ENCODE measurements around the gene PRR29. TPM values are rescaled to one million over a fixed set of nuclear protein-coding genes. Genes with fewer than 3 reads are reported as not detected.

PRR29 gene
- 0.30 TPM for polyA plus RNA-seq (2012; ENCODE audit: missing spikeins)

GRCh38 chr17:63998050-63998720 lies at the start of gene PRR29:
TSS of gene PRR29 (plus strand) at chr17:63998351. CDS start at chr17:63998365, 14 bp downstream.
- DNase-seq (ENCODE audit: insufficient read length) (peak; percentile 92), FAIRE-seq (peak; percentile 99)
- TF ChIP-seq POLR2A (IDR thresholded peaks at IDR 0.05; ENCODE audit: low read depth, low read length): no peak
- TF ChIP-seq TAF1 (IDR thresholded peaks at IDR 0.05; ENCODE audit: borderline replicate concordance, low read depth, low read length): no peak
- TF ChIP-seq POLR2AphosphoS5 (IDR thresholded peaks at IDR 0.05; ENCODE audit: low read depth, low read length): no peak

GRCh38 chr17:63948521-63948920 lies 49.6 kb upstream of the PRR29 start:
- no peak for FAIRE-seq
- DNase-seq (ENCODE audit: insufficient read length): no peak
- TF ChIP-seq POLR2AphosphoS5 (IDR thresholded peaks at IDR 0.05; ENCODE audit: low read depth, low read length): no peak
- no peak for TF ChIP-seq TAF1 (IDR thresholded peaks at IDR 0.05; ENCODE audit: borderline replicate concordance, low read depth, low read length)
- no peak for TF ChIP-seq POLR2A (IDR thresholded peaks at IDR 0.05; ENCODE audit: low read depth, low read length)

GRCh38 chr17:63949576-63950250 lies 48.4 kb upstream of the PRR29 start:
- TF ChIP-seq POLR2A (IDR thresholded peaks at IDR 0.05; ENCODE audit: low read depth, low read length): no peak
- TF ChIP-seq TAF1 (IDR thresholded peaks at IDR 0.05; ENCODE audit: borderline replicate concordance, low read depth, low read length): no peak
- TF ChIP-seq POLR2AphosphoS5 (IDR thresholded peaks at IDR 0.05; ENCODE audit: low read depth, low read length): no peak
- no peak for FAIRE-seq
- no peak for DNase-seq (ENCODE audit: insufficient read length)

GRCh38 chr17:63950940-63951907 lies 46.9 kb upstream of the PRR29 start:
- peak; percentile 77 for FAIRE-seq
- TF ChIP-seq POLR2A (IDR thresholded peaks at IDR 0.05; ENCODE audit: low read depth, low read length) (no peak), TAF1 (IDR thresholded peaks at IDR 0.05; ENCODE audit: borderline replicate concordance, low read depth, low read length) (no peak), POLR2AphosphoS5 (IDR thresholded peaks at IDR 0.05; ENCODE audit: low read depth, low read length) (no peak)
- peak; percentile 66 for DNase-seq (ENCODE audit: insufficient read length)

GRCh38 chr17:63954402-63955063 lies 43.6 kb upstream of the PRR29 start:
- DNase-seq (ENCODE audit: insufficient read length) (peak; percentile 44), FAIRE-seq (no peak)
- TF ChIP-seq POLR2AphosphoS5 (IDR thresholded peaks at IDR 0.05; ENCODE audit: low read depth, low read length): no peak
- no peak for TF ChIP-seq POLR2A (IDR thresholded peaks at IDR 0.05; ENCODE audit: low read depth, low read length)
- TF ChIP-seq TAF1 (IDR thresholded peaks at IDR 0.05; ENCODE audit: borderline replicate concordance, low read depth, low read length): no peak

GRCh38 chr17:63955232-63955631 lies 42.9 kb upstream of the PRR29 start:
- DNase-seq (ENCODE audit: insufficient read length) (no peak), FAIRE-seq (no peak)
- no peak for TF ChIP-seq POLR2AphosphoS5 (IDR thresholded peaks at IDR 0.05; ENCODE audit: low read depth, low read length)
- TF ChIP-seq TAF1 (IDR thresholded peaks at IDR 0.05; ENCODE audit: borderline replicate concordance, low read depth, low read length): no peak
- TF ChIP-seq POLR2A (IDR thresholded peaks at IDR 0.05; ENCODE audit: low read depth, low read length): no peak

GRCh38 chr17:63955791-63956190 lies 42.4 kb upstream of the PRR29 start:
- TF ChIP-seq POLR2AphosphoS5 (IDR thresholded peaks at IDR 0.05; ENCODE audit: low read depth, low read length) (no peak), POLR2A (IDR thresholded peaks at IDR 0.05; ENCODE audit: low read depth, low read length) (no peak), TAF1 (IDR thresholded peaks at IDR 0.05; ENCODE audit: borderline replicate concordance, low read depth, low read length) (no peak)
- FAIRE-seq (no peak), DNase-seq (ENCODE audit: insufficient read length) (no peak)

GRCh38 chr17:63956296-63956920 lies 41.7 kb upstream of the PRR29 start:
- no peak for FAIRE-seq
- no peak for DNase-seq (ENCODE audit: insufficient read length)

GRCh38 chr17:63960006-63960405 lies 38.1 kb upstream of the PRR29 start:
- DNase-seq (ENCODE audit: insufficient read length) (no peak), FAIRE-seq (no peak)
- TF ChIP-seq POLR2AphosphoS5 (IDR thresholded peaks at IDR 0.05; ENCODE audit: low read depth, low read length): no peak
- TF ChIP-seq POLR2A (IDR thresholded peaks at IDR 0.05; ENCODE audit: low read depth, low read length): no peak
- TF ChIP-seq TAF1 (IDR thresholded peaks at IDR 0.05; ENCODE audit: borderline replicate concordance, low read depth, low read length): no peak

More at GRCh38 chr17:63956296-63956920, 41.7 kb upstream of the PRR29 start:
- TF ChIP-seq TAF1 (IDR thresholded peaks at IDR 0.05; ENCODE audit: borderline replicate concordance, low read depth, low read length) (no peak), POLR2A (IDR thresholded peaks at IDR 0.05; ENCODE audit: low read depth, low read length) (no peak), POLR2AphosphoS5 (IDR thresholded peaks at IDR 0.05; ENCODE audit: low read depth, low read length) (no peak)

- DNase-seq (ENCODE audit: insufficient read length) (no peak), FAIRE-seq (no peak)
- TF ChIP-seq POLR2AphosphoS5 (IDR thresholded peaks at IDR 0.05; ENCODE audit: low read depth, low read length) (no peak), TAF1 (IDR thresholded peaks at IDR 0.05; ENCODE audit: borderline replicate concordance, low read depth, low read length) (no peak)
Measured at GRCh38 chr17:63960430-63960829, 37.7 kb upstream of the PRR29 start.
